ENCODE results near the gene GSTA2.
"Not testable (repeated sequence)": the region's sequence is repeated elsewhere in the genome, so short reads cannot be mapped to it uniquely, and the experiment has no call there.

The GSTA2 gene

DNA sequence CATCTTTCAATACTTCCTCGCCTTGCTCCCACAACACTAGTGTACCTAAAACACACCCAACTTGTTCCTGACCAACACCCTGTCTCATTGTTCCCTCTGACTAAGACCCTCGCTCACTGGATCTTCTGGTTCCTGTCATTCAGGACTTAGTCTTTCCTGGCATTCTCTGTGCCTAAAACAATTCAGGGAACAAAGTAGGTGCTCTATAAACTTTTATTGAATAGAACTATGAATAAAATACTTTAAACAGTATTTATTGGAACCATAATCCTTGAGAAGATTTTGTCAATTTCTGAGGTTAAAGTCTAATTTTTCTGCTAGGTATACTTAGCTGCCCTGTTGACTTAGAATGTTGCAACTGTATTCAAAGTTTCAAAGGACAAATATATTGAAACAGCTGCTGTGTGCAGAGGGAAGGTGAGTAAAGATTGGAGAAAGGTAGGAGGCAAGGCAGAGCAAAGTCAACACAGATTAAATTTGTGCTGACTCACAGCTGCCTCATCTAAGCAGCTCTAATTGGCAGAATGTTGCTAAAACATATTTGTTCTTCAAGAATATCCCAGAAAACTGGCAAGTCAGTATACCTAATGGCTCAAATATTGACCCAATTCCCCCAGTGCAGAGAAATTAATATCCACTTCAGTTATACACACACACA, 37.6 kb downstream of the GSTA2 start:
- no peak for DNase-seq (ENCODE audit: low spot score)

DNA sequence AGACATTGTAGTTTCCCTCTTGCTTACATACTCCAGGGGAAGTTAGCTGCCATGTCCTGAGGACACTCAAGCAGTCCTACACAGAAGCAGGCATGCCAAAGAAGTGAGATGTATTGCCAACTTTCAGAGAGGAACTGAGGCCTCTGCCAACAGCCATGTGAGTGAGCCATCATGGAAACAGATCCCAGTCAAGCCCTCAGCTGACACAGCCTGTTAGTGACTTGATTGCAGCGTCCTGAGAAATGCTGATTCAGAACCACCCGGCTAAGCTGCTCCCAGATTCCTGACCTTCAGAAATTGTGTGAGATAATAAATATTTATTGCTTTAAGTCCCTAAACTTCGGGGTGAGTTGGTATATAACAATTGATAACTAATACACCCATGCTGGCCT, 38.1 kb downstream of the GSTA2 start:
- DNase-seq (ENCODE audit: low spot score), result no peak

DNA sequence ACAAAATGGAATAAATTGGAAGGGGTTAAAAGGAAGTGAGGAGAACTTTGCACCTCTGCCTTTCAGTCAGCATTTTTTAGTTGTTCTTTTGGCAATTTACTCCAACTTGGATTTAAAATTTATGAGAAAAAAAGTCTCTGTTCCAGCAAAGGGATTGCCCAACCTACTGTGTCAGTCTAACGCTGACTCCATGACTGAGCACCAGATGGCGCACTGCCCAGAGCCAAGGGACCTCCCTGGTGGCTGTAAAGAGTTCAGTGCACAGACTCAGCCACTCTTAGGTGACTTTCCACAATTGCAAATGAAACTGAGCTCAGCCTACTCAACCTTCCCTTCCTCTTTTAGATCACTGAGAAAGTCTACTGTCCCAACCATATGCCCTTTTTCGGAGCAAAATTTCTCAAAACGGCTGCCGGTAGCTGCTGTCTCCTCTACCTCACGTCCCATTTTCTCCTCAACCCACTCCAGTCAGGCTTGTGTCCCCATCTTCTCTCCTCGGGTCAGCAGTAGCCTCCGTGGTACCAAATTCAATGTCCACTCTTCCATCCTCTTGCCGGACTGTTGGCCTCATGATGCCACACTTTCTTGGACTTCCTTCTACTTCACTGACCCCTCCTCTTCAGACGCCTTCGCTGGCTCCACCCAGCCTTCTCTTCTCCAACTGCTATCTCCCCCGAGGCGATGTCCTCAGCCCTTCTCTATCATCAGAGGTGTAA, 38.7 kb downstream of the GSTA2 start:
- DNase-seq (ENCODE audit: low spot score), result peak; percentile 85

DNA sequence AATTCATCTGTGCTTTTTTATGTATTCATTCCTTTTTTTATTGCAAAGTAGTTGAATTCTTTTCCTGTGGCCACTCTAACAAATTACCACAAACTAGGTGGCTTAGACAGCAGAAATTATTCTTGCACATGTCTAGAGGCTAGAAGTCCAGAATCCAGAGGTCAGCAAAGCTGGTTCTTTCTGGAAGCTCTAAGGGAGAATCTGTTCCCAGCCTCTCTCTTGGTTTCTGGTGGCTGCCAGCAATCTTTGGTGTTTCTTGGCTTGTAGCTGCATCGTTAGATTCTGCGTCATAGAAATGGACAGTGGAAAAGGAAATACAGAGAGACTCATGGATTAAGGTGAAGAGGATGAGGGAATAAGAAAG, 39.3 kb downstream of the GSTA2 start:
- no peak for DNase-seq (ENCODE audit: low spot score)

DNA sequence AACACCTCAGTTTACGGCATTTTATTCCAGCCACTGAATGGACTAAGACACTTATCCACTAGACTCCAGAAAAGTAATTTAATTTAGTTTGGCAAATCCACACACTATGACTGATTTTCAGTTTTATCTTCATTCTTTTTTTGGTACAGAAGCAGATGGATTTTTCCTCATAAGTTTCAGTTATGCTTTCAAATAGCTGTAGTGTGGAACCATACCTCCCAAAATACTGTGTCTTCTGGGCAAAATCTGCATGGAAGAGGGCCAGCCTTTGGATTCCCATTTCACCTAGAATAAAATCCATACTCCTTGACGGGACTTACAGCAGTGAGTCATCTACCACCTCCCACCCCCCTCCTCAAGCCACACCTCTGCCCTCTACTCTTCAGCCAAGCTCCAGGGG, 43.0 kb downstream of the GSTA2 start:
- DNase-seq (ENCODE audit: low spot score), result no peak

DNA sequence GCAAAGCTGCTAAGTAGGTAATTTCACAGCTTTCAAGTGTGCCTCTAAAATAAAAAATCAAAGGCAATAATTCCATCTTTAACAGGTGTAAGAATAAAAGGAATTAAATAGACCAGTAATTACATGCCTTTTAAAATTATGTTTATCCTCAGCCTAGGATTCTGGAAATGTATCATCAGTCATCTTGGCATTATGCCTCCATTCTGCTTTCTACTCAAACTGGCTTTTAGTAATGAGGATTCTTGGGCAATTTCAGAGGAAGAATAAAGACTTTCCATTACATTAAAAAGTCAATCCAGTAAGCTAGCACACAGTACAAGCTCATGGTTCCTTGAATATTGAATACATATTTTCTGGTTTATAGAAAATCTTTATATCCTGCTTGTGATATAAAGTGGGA, 44.7 kb downstream of the GSTA2 start:
- DNase-seq (ENCODE audit: low spot score), result no peak

DNA sequence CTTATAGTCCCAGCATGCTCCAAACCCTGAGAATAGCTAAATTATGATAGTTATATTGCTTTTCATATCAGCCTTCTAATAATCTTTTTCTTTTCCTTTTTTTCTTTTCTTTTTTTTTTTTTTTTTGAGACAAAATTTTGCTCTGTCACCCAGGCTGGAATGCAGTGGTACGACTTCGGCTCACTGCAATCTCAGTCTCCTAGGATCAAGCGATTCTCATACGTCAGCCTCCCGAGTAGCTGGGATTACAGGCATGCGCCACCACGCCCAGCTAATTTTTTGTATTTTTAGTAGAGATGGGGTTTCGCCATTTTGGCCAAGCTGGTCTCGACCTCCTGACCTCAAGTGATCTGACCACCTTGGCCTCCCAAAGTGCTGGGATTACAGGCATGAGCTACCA, 48.5 kb downstream of the GSTA2 start:
- DNase-seq (ENCODE audit: low spot score), result not testable (repeated sequence)

DNA sequence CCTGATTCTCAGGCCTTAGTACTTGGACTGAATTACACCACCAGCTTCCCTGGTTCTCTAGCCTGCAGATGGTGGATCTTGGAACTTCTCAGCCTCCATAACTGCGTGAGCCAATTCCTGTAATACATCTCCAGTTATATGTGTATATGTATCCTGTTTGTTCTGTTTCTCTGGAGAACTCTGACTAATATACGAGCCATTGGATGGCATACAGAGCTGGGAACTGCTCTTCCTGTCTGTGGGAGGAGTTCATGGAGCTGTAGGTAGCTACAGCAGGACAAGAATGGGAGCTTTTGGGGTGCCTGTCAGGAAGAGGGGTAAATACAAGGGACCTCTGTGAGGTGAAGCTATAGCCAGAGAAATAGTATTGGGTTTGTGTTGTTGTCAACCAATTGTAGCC, 51.1 kb downstream of the GSTA2 start:
- DNase-seq (ENCODE audit: low spot score), result no peak

DNA sequence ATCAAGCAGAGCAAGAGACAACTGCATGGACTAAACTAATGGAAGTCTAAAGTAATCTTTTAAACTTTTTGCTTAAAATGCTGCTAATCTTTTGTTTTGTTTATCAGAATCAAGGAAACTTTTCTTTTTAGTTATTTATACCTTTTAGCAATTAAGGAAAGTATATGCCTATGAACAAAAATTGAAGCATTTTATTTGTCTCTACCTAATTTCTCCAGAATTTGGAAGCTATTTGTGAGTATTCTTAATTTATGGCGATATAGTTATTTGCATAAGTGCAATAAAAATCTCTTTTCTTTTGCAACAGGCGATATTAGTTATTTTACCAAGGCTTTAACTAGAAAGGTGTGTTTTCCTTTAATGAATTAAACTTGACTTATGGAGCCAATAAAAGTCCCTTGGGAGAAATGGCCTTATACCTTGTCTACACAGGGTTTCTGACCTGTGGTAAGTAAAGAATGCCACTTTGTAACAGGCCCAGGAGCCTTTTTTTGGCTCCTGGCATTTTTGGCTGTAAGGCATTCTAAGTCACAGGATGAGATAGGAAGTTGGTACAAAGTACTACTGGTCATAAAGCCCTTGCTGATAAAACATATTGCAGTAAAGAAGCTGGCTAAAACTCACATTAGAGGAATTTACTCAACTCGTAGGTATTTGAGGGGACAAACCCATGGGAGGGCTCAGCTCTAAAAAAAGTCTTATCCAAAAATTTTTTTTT, 55.2 kb downstream of the GSTA2 start:
- DNase-seq (ENCODE audit: low spot score), result no peak

DNA sequence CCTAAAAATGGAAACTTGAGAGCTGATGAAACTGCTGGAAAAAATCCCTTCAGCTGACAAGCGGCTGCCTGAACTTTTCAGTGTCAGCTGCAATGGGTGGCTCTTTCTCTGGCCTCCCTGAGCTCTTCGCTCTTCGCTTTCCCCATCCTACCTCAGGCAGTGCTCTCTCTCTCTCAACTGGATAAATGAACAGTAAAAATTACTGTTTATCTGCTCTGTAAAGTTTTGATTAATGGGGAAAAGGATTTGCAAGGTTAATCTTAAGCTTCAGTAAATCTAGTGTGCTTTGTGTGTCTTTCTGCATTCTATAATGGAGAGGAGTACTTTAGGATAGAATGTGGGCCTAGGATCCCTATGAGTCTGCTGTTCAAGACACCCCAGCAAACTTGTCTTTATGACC, 57.3 kb downstream of the GSTA2 start:
- DNase-seq (ENCODE audit: low spot score), result no peak

DNA sequence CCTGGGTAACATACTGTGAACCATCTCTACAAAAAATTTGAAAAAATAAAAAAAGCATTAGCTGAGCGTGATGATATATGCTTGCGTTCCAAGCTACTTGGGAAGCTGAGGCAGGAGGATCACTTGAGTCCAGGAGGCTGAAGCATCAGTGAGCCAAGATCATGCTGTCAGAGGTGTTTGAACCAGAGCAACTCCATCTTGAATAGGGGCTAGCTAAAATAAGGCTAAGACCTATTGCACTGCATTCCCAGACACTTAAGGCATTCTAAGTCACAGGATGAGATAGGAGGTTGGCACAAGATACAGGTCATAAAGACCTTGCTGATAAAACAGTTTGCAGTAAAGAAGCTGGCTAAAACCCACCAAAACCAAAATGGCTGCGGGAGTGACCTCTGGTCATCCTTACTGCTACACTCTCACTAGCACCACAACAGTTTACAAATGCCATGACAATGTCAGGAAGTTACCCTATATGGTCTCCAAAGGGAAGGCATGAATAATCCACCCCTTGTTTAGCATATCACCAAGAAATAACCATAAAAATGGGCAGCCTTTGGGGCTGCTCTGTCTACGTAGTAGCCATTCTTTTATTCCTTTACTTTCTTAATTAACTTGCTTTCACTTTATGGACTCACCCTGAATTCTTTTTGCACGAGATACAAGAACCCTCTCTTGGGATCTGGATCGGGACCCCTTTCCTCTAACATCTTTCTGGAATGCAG, 58.3 kb downstream of the GSTA2 start:
- DNase-seq (ENCODE audit: low spot score), result not testable (repeated sequence)

DNA sequence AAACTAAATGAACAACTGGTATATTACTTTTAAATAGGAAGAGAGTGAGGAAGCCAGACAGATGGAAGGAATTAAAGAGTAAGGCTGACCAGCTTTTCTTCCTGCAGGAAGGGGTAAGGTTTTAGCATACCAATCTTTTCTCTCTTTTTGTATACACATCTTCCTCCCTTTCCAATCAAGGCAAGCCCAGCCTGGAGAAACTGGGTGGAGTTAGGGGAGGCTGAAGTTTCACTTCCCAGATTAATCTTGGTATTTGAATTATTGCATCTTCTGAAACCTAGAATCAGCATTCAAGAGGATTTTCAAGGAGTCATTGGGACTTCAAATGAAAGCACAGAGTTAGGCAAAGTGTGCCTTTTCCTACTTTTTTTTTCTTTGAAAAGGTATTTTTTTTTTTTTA, 59.2 kb downstream of the GSTA2 start:
- no peak for DNase-seq (ENCODE audit: low spot score)
